SJCRH30 (cell line): ENCODE results near the gene TGFB2. TPM values are rescaled to one million over a fixed set of nuclear protein-coding genes. Genes with fewer than 3 reads are reported as not detected.

Experiments
- DNase-seq, 2 experiments: peaks; one replicate each; pipeline ENCODE4 v3.0.0-alpha.2; 2015 to 2020
- H3K27ac ChIP-seq: fragments of 250-450 bp; sonication (Bioruptor Pico); 2 replicates; pipeline ENCODE4 v1.5.1; 2020; ENCODE audit warnings: mild to moderate bottlenecking, moderate library complexity
- H3K27me3 ChIP-seq: fragments of 250-450 bp; sonication (Bioruptor Pico); 2 replicates; pipeline ENCODE4 v1.5.1; 2020; ENCODE audit warnings: mild to moderate bottlenecking, moderate library complexity
- H3K36me3 ChIP-seq: fragments of 250-450 bp; sonication (Bioruptor Pico); 2 replicates; pipeline ENCODE4 v1.5.1; 2020; ENCODE audit warnings: mild to moderate bottlenecking, moderate library complexity
- H3K4me1 ChIP-seq: fragments of 250-450 bp; sonication (Bioruptor Pico); 2 replicates; pipeline ENCODE4 v1.5.1; 2020; ENCODE audit warnings: mild to moderate bottlenecking, moderate library complexity
- H3K4me3 ChIP-seq: fragments of 250-450 bp; sonication (Bioruptor Pico); 2 replicates; pipeline ENCODE4 v1.5.1; 2020; ENCODE audit warnings: mild to moderate bottlenecking, moderate library complexity
- H3K9me3 ChIP-seq: fragments of 250-450 bp; sonication (Bioruptor Pico); replicated peaks from 2 replicates; pipeline ENCODE4 v1.5.1; 2020; ENCODE audit warnings: mild to moderate bottlenecking, moderate library complexity
- total RNA-seq: library from RNA; depleted of rRNA; stranded (reverse); fragments of >200 nt; shearing (Covaris generic); gene quantifications from 2 replicates; pipeline ENCODE4 v1.2.3, GENCODE V29; 2014

The TGFB2 gene
- total RNA-seq, 1 experiment from 2014 or later = 24.4 TPM

- DNase-seq = peak; percentile 92 to 96
Observed at GRCh38 chr1:218401998-218402785, 57.1 kb downstream of the TGFB2 start.

GRCh38 chr1:218402786-218403120, 57.6 kb downstream of the TGFB2 start:
- peaks cover 27% of the 10 kb centered on the region for H3K4me1 ChIP-seq
- H3K9me3 ChIP-seq = peaks cover 5% of the 10 kb centered on the region; the same call in 1 of the 2 replicates
- peaks cover 29% of the 10 kb centered on the region for H3K36me3 ChIP-seq
- peak; percentile 85 to 93 for DNase-seq
- peak overlapping the region; percentile 2; the same call in 1 of the 2 replicates for H3K4me3 ChIP-seq
- no peaks in the 10 kb centered on the region for H3K27me3 ChIP-seq
- peak overlapping the region; percentile 97 for H3K27ac ChIP-seq

More at GRCh38 chr1:218401998-218402785, 57.1 kb downstream of the TGFB2 start:
- peak overlapping the region; percentile 97 for H3K27ac ChIP-seq
- peaks cover 27% of the 10 kb centered on the region for H3K4me1 ChIP-seq
- H3K27me3 ChIP-seq = no peaks in the 10 kb centered on the region
- H3K36me3 ChIP-seq = peaks cover 29% of the 10 kb centered on the region
- H3K4me3 ChIP-seq = peak overlapping the region; percentile 2; the same call in 1 of the 2 replicates
- peaks cover 5% of the 10 kb centered on the region; the same call in 1 of the 2 replicates for H3K9me3 ChIP-seq

- DNase-seq = no peak
- Histone ChIP-seq H3K4me1 (peaks cover 27% of the 10 kb centered on the region), H3K36me3 (peaks cover 26% of the 10 kb centered on the region), H3K4me3 (no peak overlapping the region), H3K9me3 (peaks cover 5% of the 10 kb centered on the region; the same call in 1 of the 2 replicates), H3K27ac (peak overlapping the region; percentile 97), H3K27me3 (no peaks in the 10 kb centered on the region)
Observed at GRCh38 chr1:218403300-218403699, 58.2 kb downstream of the TGFB2 start.

GRCh38 chr1:218407630-218408029, 62.5 kb downstream of the TGFB2 start:
- no peaks in the 10 kb centered on the region for H3K27me3 ChIP-seq
- H3K27ac ChIP-seq = no peak overlapping the region
- 0 out of 2 replicates have a peak, but pooled peaks cover 4% of the 10 kb centered on the region for H3K9me3 ChIP-seq
- H3K36me3 ChIP-seq = peaks cover 42% of the 10 kb centered on the region
- peaks cover 11% of the 10 kb centered on the region for H3K4me1 ChIP-seq
- no peak overlapping the region for H3K4me3 ChIP-seq
- no peak for DNase-seq

GRCh38 chr1:218408135-218408534, 63.0 kb downstream of the TGFB2 start:
- Histone ChIP-seq H3K36me3 (peaks cover 42% of the 10 kb centered on the region), H3K4me3 (no peak overlapping the region), H3K4me1 (peaks cover 6% of the 10 kb centered on the region), H3K27me3 (no peaks in the 10 kb centered on the region), H3K9me3 (0 out of 2 replicates have a peak, but pooled peaks cover 4% of the 10 kb centered on the region), H3K27ac (no peak overlapping the region)
- DNase-seq = no peak

GRCh38 chr1:218408942-218409341, 63.8 kb downstream of the TGFB2 start:
- no peak overlapping the region for H3K27ac ChIP-seq
- no peaks in the 10 kb centered on the region for H3K4me1 ChIP-seq
- no peaks in the 10 kb centered on the region for H3K27me3 ChIP-seq
- H3K9me3 ChIP-seq = 0 out of 2 replicates have a peak, but pooled peaks cover 4% of the 10 kb centered on the region
- no peak for DNase-seq
- peaks cover 42% of the 10 kb centered on the region for H3K36me3 ChIP-seq
- no peak overlapping the region for H3K4me3 ChIP-seq

GRCh38 chr1:218409946-218410510, 64.9 kb downstream of the TGFB2 start:
- H3K27me3 ChIP-seq = no peaks in the 10 kb centered on the region
- H3K9me3 ChIP-seq = 0 out of 2 replicates have a peak, but pooled peaks cover 4% of the 10 kb centered on the region
- no peak for DNase-seq
- H3K27ac ChIP-seq = no peak overlapping the region
- H3K4me3 ChIP-seq = no peak overlapping the region
- no peaks in the 10 kb centered on the region for H3K4me1 ChIP-seq
- peaks cover 40% of the 10 kb centered on the region for H3K36me3 ChIP-seq

GRCh38 chr1:218411101-218411500, 66.0 kb downstream of the TGFB2 start:
- peaks cover 29% of the 10 kb centered on the region for H3K36me3 ChIP-seq
- no peaks in the 10 kb centered on the region for H3K4me1 ChIP-seq
- DNase-seq = no peak
- H3K27me3 ChIP-seq = no peaks in the 10 kb centered on the region
- H3K27ac ChIP-seq = no peak overlapping the region
- no peak overlapping the region for H3K4me3 ChIP-seq
- H3K9me3 ChIP-seq = 0 out of 2 replicates have a peak, but pooled peaks cover 4% of the 10 kb centered on the region

- no peak overlapping the region for H3K4me3 ChIP-seq
- H3K36me3 ChIP-seq = peaks cover 23% of the 10 kb centered on the region
- H3K9me3 ChIP-seq = 0 out of 2 replicates have a peak, but pooled peaks cover 4% of the 10 kb centered on the region
- no peaks in the 10 kb centered on the region for H3K27me3 ChIP-seq
- H3K4me1 ChIP-seq = no peaks in the 10 kb centered on the region
- no peak overlapping the region for H3K27ac ChIP-seq
- no peak for DNase-seq
Observed at GRCh38 chr1:218412171-218412570, 67.0 kb downstream of the TGFB2 start.

GRCh38 chr1:218413179-218413578, 68.0 kb downstream of the TGFB2 start:
- no peak for DNase-seq
- Histone ChIP-seq H3K4me1 (no peaks in the 10 kb centered on the region), H3K27ac (no peak overlapping the region), H3K27me3 (no peaks in the 10 kb centered on the region), H3K36me3 (peaks cover 21% of the 10 kb centered on the region), H3K9me3 (0 out of 2 replicates have a peak, but pooled peaks cover 4% of the 10 kb centered on the region), H3K4me3 (no peak overlapping the region)

- DNase-seq = no peak
- no peaks in the 10 kb centered on the region for H3K27me3 ChIP-seq
- H3K36me3 ChIP-seq = peaks cover 16% of the 10 kb centered on the region
- H3K27ac ChIP-seq = no peak overlapping the region
- H3K4me1 ChIP-seq = no peaks in the 10 kb centered on the region
- no peak overlapping the region for H3K4me3 ChIP-seq
- 0 out of 2 replicates have a peak, but pooled peaks cover 4% of the 10 kb centered on the region for H3K9me3 ChIP-seq
Observed at GRCh38 chr1:218414060-218414728, 69.1 kb downstream of the TGFB2 start.

GRCh38 chr1:218415726-218416125, 70.6 kb downstream of the TGFB2 start:
- Histone ChIP-seq H3K36me3 (peaks cover 4% of the 10 kb centered on the region; the same call in 1 of the 2 replicates), H3K27ac (no peak overlapping the region), H3K4me3 (no peak overlapping the region), H3K4me1 (no peaks in the 10 kb centered on the region), H3K9me3 (no peaks in the 10 kb centered on the region), H3K27me3 (no peaks in the 10 kb centered on the region)
- DNase-seq = no peak

GRCh38 chr1:218421531-218421930, 76.4 kb downstream of the TGFB2 start:
- Histone ChIP-seq H3K36me3 (peaks cover under 1% of the 10 kb centered on the region; the same call in 1 of the 2 replicates), H3K9me3 (no peaks in the 10 kb centered on the region; the same call in 1 of the 2 replicates), H3K4me3 (no peak overlapping the region), H3K27me3 (no peaks in the 10 kb centered on the region), H3K4me1 (peaks cover 22% of the 10 kb centered on the region), H3K27ac (peak overlapping the region; percentile 4; the same call in 1 of the 2 replicates)
- peak; percentile 23 to 58 for DNase-seq

GRCh38 chr1:218424502-218424901, 79.4 kb downstream of the TGFB2 start:
- Histone ChIP-seq H3K4me1 (peaks cover 28% of the 10 kb centered on the region), H3K27me3 (no peaks in the 10 kb centered on the region), H3K27ac (no peak overlapping the region), H3K9me3 (no peaks in the 10 kb centered on the region; the same call in 1 of the 2 replicates), H3K4me3 (no peak overlapping the region), H3K36me3 (no peaks in the 10 kb centered on the region; the same call in 1 of the 2 replicates)
- no peak for DNase-seq
